NOMO-1 (cell line): ENCODE results near the gene SIVA1.

Experiments
- DNase-seq, 2 experiments: peaks; one replicate each; lab custom pipeline; 2025; ENCODE audit not compliant: unreplicated experiment in 2 of 2; lab: John Stamatoyannopoulos, UW

Gene SIVA1

DNA sequence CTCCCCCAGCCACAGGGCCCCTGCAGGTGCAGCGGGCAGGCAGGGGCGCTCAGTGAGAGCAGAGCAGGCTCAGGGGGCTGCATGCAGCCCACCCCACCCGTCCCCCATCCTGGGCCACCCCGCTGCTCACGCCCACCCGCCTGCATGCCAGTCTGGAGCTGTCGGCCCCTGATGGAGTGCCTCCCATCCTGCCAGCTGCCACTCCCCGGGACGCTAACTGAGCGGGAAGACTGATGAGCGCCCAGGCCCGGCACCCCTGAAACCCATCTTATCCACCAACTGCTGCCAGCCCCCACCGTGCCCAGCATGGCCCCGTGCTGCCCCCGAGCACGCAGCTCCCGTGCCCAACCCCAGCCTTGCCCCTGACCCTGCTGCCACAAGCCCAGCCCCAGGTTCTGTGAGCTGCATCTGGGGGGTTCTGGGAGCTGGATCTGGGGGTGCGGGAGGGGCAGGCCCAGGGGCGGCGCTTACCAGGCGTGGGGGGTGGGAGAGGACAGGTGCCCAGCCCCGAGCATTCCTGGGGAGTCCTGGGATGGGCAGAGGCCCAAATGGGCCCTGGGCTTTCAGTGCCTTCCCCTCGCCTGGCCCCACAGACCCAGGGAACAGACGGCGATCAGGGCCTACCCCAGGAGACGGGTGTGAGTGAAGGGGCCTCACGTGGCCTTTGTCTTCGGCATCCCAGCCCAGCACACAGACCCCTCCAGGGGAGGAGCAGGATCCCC is 29.3 kb downstream of the SIVA1 start:
- no peak for DNase-seq

- DNase-seq, result no peak
Measured at GRCh38 chr14:104782808-104783139, 29.8 kb downstream of the SIVA1 start.

- DNase-seq, result no peak
Measured at GRCh38 chr14:104783484-104784217, 30.7 kb downstream of the SIVA1 start.

DNA sequence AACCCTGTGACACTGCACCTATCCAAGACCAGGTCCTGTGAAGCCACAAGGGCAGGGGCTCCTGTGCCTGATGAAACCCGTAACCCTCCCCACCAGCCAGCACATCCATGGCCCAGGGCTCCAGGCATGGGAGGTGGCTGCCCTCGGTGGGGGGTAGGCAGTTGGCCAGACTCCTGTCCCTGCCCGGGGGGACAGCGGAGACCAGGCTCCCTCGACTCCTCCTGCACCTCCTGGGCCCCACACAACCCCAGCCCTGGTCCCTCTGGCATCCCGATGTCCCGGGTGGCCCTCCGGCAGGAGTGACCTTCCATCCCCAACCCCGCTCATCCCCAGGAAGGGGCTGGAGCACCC is 31.2 kb downstream of the SIVA1 start:
- DNase-seq, result no peak

- no peak for DNase-seq
Measured at GRCh38 chr14:104784846-104785707, 32.1 kb downstream of the SIVA1 start.

GRCh38 chr14:104785708-104786080 is 32.7 kb downstream of the SIVA1 start:
- DNase-seq, result no peak

DNA sequence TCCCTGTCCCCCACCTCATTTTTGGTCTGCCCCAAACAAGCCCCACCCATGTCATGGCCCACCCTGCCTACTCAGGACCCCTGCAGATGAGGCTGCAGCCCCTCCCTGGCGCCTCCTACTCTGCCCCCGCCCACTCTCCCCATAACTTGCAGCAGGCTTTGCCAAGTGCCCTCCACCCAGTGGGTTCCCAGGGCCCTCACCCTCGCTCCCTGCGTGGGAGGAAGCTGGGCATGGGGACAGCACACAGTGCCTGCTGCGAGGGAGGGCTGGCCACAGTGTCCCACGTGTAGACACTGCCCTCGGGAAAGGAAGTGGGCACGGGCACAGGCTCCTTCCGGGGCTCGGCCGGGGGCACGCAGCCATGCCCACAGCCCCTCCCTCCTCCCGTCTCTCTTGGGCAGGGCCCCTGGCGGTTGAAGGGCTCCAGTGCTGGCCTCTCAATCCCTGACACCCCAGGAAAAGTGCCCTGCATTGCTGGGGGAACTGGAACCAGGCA is 33.2 kb downstream of the SIVA1 start:
- DNase-seq, result no peak

GRCh38 chr14:104786726-104787675 is 34.1 kb downstream of the SIVA1 start:
- no peak for DNase-seq

- peak in 1 of 2 experiments; percentile 20 for DNase-seq
Measured at GRCh38 chr14:104787736-104788135, 34.8 kb downstream of the SIVA1 start.

DNA sequence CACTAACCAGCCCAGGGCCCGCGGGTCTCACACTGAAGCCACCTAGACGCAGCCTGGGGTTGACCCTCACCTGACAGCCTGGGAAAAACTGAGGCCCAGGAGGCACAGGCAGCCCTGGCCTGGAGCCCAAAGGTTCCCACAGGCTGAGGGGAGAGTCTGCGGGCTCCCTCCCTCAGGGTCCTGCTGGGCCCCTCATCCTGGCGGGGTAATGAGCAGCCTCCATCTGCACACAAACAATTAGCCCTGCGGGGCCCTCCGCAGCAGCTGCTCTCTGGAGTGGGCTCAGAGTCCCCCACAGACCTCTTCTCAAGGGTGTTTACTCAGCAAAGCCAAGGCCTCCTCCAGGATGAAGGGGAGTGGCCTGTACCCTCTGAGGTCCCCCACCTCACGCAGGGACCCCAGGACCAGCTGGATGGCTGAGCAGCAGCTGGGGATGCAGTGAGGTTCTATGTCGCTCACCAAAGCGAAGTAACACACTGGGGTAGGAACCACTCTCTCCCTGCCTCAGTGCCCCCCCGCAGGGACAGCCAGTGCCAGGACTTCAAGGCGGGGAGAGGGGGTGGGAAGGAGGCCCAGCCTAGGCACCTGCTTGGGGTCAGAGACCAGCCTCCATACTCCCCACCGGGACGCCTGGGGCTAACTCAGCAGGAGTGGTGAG is 35.3 kb downstream of the SIVA1 start:
- DNase-seq, result no peak

GRCh38 chr14:104788873-104789663 is 36.1 kb downstream of the SIVA1 start:
- no peak for DNase-seq

DNA sequence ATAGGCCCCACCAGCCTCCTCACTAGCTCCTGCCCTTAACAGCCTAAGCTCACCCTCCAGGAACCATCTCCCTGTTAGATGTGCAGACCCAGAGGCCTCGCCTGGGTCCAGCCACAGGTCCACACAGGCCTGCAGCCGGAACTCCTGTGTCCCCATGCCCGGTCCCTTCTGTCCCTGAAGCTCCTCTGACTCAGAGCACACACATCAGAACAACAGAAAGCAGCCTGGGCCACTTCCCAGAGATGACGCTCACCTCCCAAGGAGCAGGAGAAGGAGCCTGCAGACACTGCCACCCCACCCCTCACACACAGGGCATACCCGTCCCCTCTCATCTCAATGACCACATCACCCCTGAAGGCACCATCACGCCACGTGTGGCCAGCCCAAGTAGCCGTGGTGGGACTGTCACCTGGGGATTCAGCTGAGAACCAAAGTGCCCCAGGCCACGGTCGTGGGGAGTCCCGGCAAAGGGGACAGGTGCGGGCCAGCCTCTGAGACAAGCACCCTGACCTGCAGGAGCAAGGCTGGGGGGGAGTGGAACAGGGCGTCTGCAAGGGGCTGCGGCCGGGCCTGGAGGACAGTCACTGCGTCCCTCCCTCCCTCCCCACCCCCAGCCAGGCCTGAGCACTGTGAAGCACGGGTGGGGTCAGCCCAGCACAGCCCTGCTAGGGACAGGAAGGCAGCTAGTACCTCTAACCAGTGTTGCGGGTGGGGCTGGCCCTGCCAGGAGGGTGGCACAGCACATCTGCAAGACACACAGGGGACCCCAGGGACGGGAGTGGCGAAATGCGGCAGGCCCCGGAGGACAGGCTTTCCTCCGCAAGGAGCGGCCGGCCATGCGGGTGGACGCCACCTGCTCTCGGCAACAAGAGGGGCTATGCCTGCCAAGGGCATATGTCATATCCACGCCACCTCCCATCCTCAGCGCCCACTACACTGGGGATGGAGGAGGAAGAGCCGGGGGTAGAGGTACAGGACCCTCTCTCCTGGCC is 37.1 kb downstream of the SIVA1 start:
- DNase-seq, result no peak

- DNase-seq, result no peak
Measured at GRCh38 chr14:104791425-104791824, 38.5 kb downstream of the SIVA1 start.

DNA sequence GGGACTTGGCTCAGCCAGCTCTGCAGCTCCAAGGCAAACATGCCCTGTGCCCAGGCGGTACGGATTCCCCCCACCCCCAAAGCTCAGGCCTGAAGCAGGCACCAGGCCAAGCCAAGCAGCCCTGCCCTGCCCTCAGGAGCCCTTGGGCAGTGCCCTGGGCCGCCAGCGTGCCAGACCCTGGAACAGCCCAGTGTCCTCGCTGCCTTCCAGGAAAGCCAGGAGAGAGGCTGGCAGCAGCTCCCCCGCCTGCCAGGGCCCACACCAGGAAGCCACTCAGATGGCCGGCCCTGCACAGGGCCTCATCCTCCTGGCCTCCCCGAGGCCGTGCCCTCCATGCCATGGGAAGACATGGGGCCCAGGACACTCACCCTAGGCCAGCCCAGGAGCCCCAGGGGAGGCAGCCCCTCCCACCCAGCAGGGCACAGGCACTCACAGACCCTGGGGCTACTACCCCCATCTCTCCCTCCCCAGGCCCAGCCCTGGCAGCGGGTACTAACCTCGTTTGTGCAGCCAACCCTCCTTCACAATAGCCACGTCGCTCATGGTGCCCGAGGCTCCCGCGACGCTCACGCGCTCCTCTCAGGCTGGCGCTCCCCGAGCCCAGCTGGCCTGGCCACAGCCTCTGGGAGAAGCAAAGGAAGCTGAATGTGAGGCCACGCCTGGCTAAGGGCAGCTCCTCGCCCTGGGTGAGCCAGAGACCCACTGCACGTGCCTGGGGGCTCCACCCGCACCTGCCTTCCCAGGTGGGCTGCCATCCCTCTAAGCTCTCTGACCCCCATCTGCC is 39.3 kb downstream of the SIVA1 start:
- DNase-seq, result no peak

- no peak for DNase-seq
Measured at GRCh38 chr14:104792945-104793702, 40.2 kb downstream of the SIVA1 start.

GRCh38 chr14:104793703-104793959 is 40.7 kb downstream of the SIVA1 start:
- DNase-seq, result no peak

- peak in 1 of 2 experiments; percentile 18 for DNase-seq
Measured at GRCh38 chr14:104794099-104794498, 41.2 kb downstream of the SIVA1 start.
